Spleen (tissue), 11 donors: ENCODE measurements around the gene KCP. TPM values are rescaled to one million over a fixed set of nuclear protein-coding genes. Genes with fewer than 3 reads are reported as not detected.

Source experiments
- DNase-seq: peaks from one replicate; pipeline ENCODE4 v3.0.0-alpha.2; 2020
- H3K27ac ChIP-seq, 8 donors: fragments of 200-600 bp; sonication (generic) in 7 of 8; 1 replicate in 4 of 8; 2 replicates in 4 of 8; pipeline versions ENCODE4 v1.5.0 to v1.8.0; 2016 to 2021; ENCODE audit warnings: inconsistent platforms in 4 of 8, mild to moderate bottlenecking in 4 of 8, moderate library complexity in 1 of 8
- H3K27me3 ChIP-seq, 7 donors: fragments of 200-600 bp; sonication (generic) in 6 of 7; replicated peaks in 1 of 7; 1 replicate in 4 of 7; 2 replicates in 3 of 7; pipeline versions ENCODE4 v1.5.0 to v1.8.0; 2016 to 2021; ENCODE audit warnings: inconsistent platforms in 3 of 7, mild to moderate bottlenecking in 1 of 7
- H3K36me3 ChIP-seq, 6 donors: fragments of 200-600 bp; sonication (generic) in 5 of 6; 1 replicate in 4 of 6; 2 replicates in 2 of 6; pipeline versions ENCODE4 v1.5.0 to v1.8.0; 2016 to 2021; ENCODE audit warnings: inconsistent platforms in 2 of 6
- H3K4me1 ChIP-seq, 6 donors: fragments of 200-600 bp; sonication (generic) in 5 of 6; 1 replicate in 3 of 6; 2 replicates in 3 of 6; pipeline versions ENCODE4 v1.5.0 to v1.8.0; 2016 to 2021; ENCODE audit warnings: inconsistent platforms in 3 of 6
- H3K4me3 ChIP-seq, 8 donors: fragments of 200-600 bp; sonication (generic) in 7 of 8; 1 replicate in 4 of 8; 2 replicates in 4 of 8; pipeline versions ENCODE4 v1.5.0 to v1.8.0; 2016 to 2021; ENCODE audit warnings: inconsistent platforms in 4 of 8, mild to moderate bottlenecking in 4 of 8, moderate library complexity in 2 of 8
- H3K9me3 ChIP-seq, 8 donors: fragments of 200-600 bp; sonication (generic) in 7 of 8; 1 replicate in 4 of 8; 2 replicates in 4 of 8; pipeline versions ENCODE4 v1.5.0 to v1.8.0; 2016 to 2021; ENCODE audit warnings: inconsistent platforms in 4 of 8
- POLR2A ChIP-seq, 3 donors: fragments of 450-650 bp; IDR thresholded peaks; one replicate each; pipeline ENCODE4 v1.5.1; 2017; ENCODE audit warnings: antibody characterized with exemption in 3 of 3, mild to moderate bottlenecking in 1 of 3
- POLR2AphosphoS5 ChIP-seq, 3 donors: sonication (generic); formaldehyde crosslinking; IDR thresholded peaks; one replicate each; pipeline ENCODE4 v1.5.1; 2017; ENCODE audit warnings: antibody characterized with exemption in 3 of 3
- WGBS, 5 donors: extraction: QIAGEN DNeasy Blood & Tissue Kit in 3 of 5; methylation state at CpG; one replicate each; pipeline versions ENCODE4 v1.1.5 to v1.1.7; 2013 to 2018; 5-methylcytosine and 5-hydroxymethylcytosine counted together
- intact Hi-C: fragments of 100-400 bp; cut with DNase I; formaldehyde crosslinking; loops from one replicate; pipeline ENCODE4 v1.15.0; 2023; ENCODE audit warnings: low total_unique reads
- polyA plus RNA-seq, 3 donors: library from polyadenylated mRNA; stranded (reverse); fragments of 200-250 nt; gene quantifications; one replicate each; pipeline ENCODE4 v1.2.1, GENCODE V29; 2013
- total RNA-seq, 7 donors: library from RNA; depleted of rRNA in 3 of 7; stranded (reverse); fragments of >200 nt in 3 of 7; fragmentation: NEBNext Ultra II Directional in 4 of 7; extraction: Animal tissue kit (Norgen Biotek cat#: 25700) in 4 of 7; gene quantifications; one replicate each; pipeline versions ENCODE4 v1.1.0 to v1.2.1, GENCODE V29; 2016 to 2021
- TF ChIP-seq, protein P1 (sequence below), 11 experiments: fragments of 200-600 bp in 7 of 11; fragments of 450-650 bp in 4 of 11; sonication (generic) in 4 of 11; IDR thresholded peaks in 8 of 11; conservative IDR thresholded peaks in 3 of 11; 1 replicate in 7 of 11; 2 replicates in 4 of 11; pipeline versions ENCODE4 v1.4.0 to v1.8.0; 2016 to 2021; ENCODE audit warnings: antibody characterized with exemption in 11 of 11, inconsistent platforms in 4 of 11, mild to moderate bottlenecking in 1 of 11
- donor health status: healthy with polysubstance abuse.
- donor health status: DM: no; HTN: no; CAD: no; lungs with moderate emphysema.
- donor health status: DM: no; HTN: no; CAD: no.
- donor health status: Bipolar disorder and iron deficiency.
- donor health status: healthy.
- donor health status: DM: no; HTN: no; CAD: no.
- donor health status: DM: yes; HTN: yes; CAD: no.

KCP gene
- total and polyA plus RNA-seq, 10 donors: 0.06 to 2.1 (median 0.71) TPM

DNA sequence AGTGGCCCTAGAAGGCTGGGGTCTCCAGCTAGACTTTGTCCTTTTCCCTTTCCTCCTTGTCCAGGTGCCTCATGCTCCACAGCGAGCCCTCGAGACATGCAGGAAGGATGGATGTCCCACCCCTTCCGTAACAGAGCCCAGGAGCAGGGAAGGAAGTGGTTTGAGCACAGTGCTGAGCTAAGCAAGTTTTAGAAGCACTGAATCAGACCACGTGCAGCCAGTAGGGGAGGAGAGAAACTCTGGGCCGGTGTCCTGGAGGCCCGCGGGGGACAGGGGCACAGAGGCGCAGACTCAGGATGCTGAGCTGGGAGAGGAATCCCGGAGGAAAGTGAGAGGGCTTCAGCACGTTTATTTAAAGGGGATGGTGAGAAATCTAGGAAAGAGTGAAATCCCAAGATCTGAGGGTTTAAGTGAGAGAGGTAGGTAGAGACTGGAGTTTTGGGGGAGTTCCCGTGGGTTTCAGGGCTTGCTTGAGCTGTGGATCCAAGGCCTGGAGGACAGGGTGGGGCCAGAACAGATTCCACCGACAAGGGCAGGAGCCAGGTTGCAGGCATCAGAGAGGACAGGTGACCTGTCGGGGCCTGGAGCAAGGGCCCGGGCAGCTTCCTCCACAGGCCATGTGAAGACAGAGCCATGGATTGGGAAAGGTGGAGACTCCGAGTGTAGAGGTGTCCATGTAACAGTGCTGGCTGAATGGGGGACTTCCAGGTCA, 22.8 kb upstream of the KCP start:
- DNase-seq: no peak
- Histone ChIP-seq H3K27me3 (peaks cover 0 to 14% (median 0%) of the 10 kb centered on the region in 7 donors), H3K27ac (peak overlapping the region in 5 of 8 donors; percentile 14 to 77 (median 62)), H3K9me3 (no peaks in the 10 kb centered on the region), H3K4me3 (peak overlapping the region in 2 of 8 donors; percentile 2 to 45), H3K36me3 (no peaks in the 10 kb centered on the region), H3K4me1 (peaks cover 19 to 58% (median 50%) of the 10 kb centered on the region in 6 donors)
- 23 to 35% (median 25%) methylated on average over 13 to 15 of the region's 15 CpGs for WGBS, 5 donors
- TF ChIP-seq POLR2AphosphoS5 (IDR thresholded peaks at IDR 0.05): peak; percentile 45 to 87 (median 77)
- TF ChIP-seq, protein P1, sequence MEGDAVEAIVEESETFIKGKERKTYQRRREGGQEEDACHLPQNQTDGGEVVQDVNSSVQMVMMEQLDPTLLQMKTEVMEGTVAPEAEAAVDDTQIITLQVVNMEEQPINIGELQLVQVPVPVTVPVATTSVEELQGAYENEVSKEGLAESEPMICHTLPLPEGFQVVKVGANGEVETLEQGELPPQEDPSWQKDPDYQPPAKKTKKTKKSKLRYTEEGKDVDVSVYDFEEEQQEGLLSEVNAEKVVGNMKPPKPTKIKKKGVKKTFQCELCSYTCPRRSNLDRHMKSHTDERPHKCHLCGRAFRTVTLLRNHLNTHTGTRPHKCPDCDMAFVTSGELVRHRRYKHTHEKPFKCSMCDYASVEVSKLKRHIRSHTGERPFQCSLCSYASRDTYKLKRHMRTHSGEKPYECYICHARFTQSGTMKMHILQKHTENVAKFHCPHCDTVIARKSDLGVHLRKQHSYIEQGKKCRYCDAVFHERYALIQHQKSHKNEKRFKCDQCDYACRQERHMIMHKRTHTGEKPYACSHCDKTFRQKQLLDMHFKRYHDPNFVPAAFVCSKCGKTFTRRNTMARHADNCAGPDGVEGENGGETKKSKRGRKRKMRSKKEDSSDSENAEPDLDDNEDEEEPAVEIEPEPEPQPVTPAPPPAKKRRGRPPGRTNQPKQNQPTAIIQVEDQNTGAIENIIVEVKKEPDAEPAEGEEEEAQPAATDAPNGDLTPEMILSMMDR (IDR thresholded peaks at IDR 0.05 in 8 of 11, conservative IDR thresholded peaks at IDR 0.05 in 3 of 11): peak in 1 of 11 experiments; percentile 9
- TF ChIP-seq POLR2A (IDR thresholded peaks at IDR 0.05): no peak
- intact Hi-C loops: no loop called here

DNA sequence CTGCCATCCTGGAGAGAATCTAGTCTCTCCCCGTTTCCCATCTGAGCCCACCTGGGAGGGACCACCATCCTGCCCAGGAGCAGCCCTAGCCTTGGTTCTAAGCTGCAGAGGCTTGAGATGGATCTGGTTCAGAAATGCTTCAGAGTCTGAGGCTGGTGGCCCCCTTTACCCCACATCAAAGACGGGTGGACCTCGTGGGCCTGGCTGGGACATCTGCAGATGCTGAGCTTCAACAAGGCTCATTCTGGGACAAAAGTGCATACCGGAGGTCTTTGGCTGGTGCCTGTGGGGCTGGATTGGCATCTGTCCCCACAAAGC, 22.3 kb upstream of the KCP start:
- Histone ChIP-seq H3K4me1 (peaks cover 19 to 53% (median 45%) of the 10 kb centered on the region in 6 donors), H3K27me3 (peaks cover 0 to 9% (median 0%) of the 10 kb centered on the region in 7 donors), H3K4me3 (peak overlapping the region in 2 of 8 donors; percentile 2 to 45), H3K36me3 (no peaks in the 10 kb centered on the region), H3K27ac (peak overlapping the region in 4 of 8 donors; percentile 45 to 77 (median 63)), H3K9me3 (no peaks in the 10 kb centered on the region)
- TF ChIP-seq, protein P1 (IDR thresholded peaks at IDR 0.05 in 8 of 11, conservative IDR thresholded peaks at IDR 0.05 in 3 of 11): no peak
- TF ChIP-seq POLR2AphosphoS5 (IDR thresholded peaks at IDR 0.05) (no peak), POLR2A (IDR thresholded peaks at IDR 0.05) (no peak)
- intact Hi-C loops: no loop called here
- WGBS, 5 donors: 33 to 50% (median 41%) methylated on average over 2 to 4 of the region's 4 CpGs; no CpG with 5 or more reads in 1 of the 5 donors
- DNase-seq: no peak

DNA sequence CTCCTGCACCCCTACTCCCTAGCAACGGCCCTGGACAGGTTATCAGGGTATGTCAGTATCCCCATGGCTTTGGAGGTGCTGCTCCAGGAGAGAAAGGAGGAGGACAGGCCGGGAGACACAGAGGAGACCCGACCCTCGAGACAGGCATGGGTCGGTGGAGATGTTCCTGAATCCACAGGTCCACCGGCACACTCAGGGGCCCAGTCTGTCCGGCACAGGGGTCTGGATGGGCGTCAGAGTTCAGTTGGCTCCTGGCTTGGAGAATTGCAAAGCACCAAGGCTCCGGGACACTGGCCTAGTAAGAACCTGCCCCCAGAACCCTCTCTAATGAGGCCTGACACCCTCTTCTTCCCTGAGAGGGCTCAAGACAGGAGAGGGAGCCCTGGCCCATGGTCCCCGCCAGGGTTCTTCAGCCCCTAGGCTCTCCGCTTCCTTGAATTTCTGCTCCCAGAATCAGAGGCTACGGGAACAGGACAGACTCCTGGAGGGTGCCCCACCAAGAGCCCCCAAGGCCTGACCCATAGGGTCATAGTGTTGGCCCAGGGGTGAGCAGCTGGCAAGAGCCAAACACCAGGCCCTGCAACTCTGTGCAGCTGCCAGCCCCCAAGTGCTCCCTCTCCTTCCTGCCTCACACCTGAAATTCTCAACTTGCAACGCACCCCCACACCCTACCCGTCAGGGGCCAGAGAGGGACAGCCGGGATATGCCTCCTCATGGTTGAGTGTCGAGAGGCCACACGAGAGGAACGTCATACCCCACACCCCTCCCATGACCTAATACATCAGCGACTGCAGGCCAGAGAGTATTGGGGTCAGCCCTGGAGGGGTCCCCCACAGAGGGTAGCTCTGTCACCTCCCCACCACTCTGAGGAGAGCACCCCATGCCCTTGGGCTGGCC, 21.7 kb upstream of the KCP start:
- Histone ChIP-seq H3K36me3 (no peaks in the 10 kb centered on the region), H3K27ac (peak overlapping the region in 3 of 8 donors; percentile 45 to 77 (median 64)), H3K27me3 (peaks cover 0 to 3% (median 0%) of the 10 kb centered on the region in 7 donors), H3K9me3 (no peaks in the 10 kb centered on the region), H3K4me3 (peak overlapping the region in 1 of 8 donors; percentile 45), H3K4me1 (peaks cover 19 to 47% (median 39%) of the 10 kb centered on the region in 6 donors)
- intact Hi-C loops: no loop called here
- TF ChIP-seq POLR2A (IDR thresholded peaks at IDR 0.05) (no peak), POLR2AphosphoS5 (IDR thresholded peaks at IDR 0.05) (no peak)
- TF ChIP-seq, protein P1 (IDR thresholded peaks at IDR 0.05 in 8 of 11, conservative IDR thresholded peaks at IDR 0.05 in 3 of 11): no peak
- 88 to 96% (median 91%) methylated on average over 13 to 19 of the region's 19 CpGs for WGBS, 5 donors
- DNase-seq: no peak
